ENCODE results near the gene TFB2M. TPM values are rescaled to one million over a fixed set of nuclear protein-coding genes. Genes with fewer than 3 reads are reported as not detected.
A peak's percentile ranks its signal among the peaks of the same experiment; 100 is the strongest.
"Not testable (repeated sequence)": the region's sequence is repeated elsewhere in the genome, so short reads cannot be mapped to it uniquely, and the experiment has no call there.

Gene TFB2M
- total RNA-seq, 1 experiment from 2014 or later: 26.3 TPM

- peak; percentile 28 for DNase-seq (ENCODE audit: low spot score)
These were observed 17.0 kb upstream of the TFB2M start for GRCh38 chr1:246583056-246583440.

- DNase-seq (ENCODE audit: low spot score): no peak
These were observed 16.4 kb upstream of the TFB2M start for GRCh38 chr1:246582301-246583055.

GRCh38 chr1:246580497-246581370 lies 14.7 kb upstream of the TFB2M start:
- DNase-seq (ENCODE audit: low spot score): no peak

- DNase-seq (ENCODE audit: low spot score): no peak
These were observed 13.8 kb upstream of the TFB2M start for GRCh38 chr1:246579818-246580217.

GRCh38 chr1:246577720-246578106 lies 11.7 kb upstream of the TFB2M start:
- no peak for DNase-seq (ENCODE audit: low spot score)

GRCh38 chr1:246577082-246577719 lies 11.1 kb upstream of the TFB2M start:
- no peak for DNase-seq (ENCODE audit: low spot score)

GRCh38 chr1:246576709-246577032 lies 10.6 kb upstream of the TFB2M start:
- no peak for DNase-seq (ENCODE audit: low spot score)

- DNase-seq (ENCODE audit: low spot score): no peak
These were observed 7.4 kb upstream of the TFB2M start for GRCh38 chr1:246573491-246573890.

GRCh38 chr1:246572785-246573184 lies 6.7 kb upstream of the TFB2M start:
- DNase-seq (ENCODE audit: low spot score): no peak

GRCh38 chr1:246571953-246572352 lies 5.9 kb upstream of the TFB2M start:
- no peak for DNase-seq (ENCODE audit: low spot score)

GRCh38 chr1:246571309-246571708 lies 5.2 kb upstream of the TFB2M start:
- not testable (repeated sequence) for DNase-seq (ENCODE audit: low spot score)

GRCh38 chr1:246569248-246570238 lies 3.5 kb upstream of the TFB2M start:
- no peak for DNase-seq (ENCODE audit: low spot score)

GRCh38 chr1:246567646-246568235 lies 1.7 kb upstream of the TFB2M start:
- DNase-seq (ENCODE audit: low spot score): no peak

GRCh38 chr1:246566813-246567645 lies 968 bp upstream of the TFB2M start:
- DNase-seq (ENCODE audit: low spot score): peak; percentile 19

GRCh38 chr1:246565751-246566127 lies 322 bp downstream of the TFB2M start:
- peak; percentile 6 for DNase-seq (ENCODE audit: low spot score)

GRCh38 chr1:246564839-246565750 lies 966 bp downstream of the TFB2M start:
- DNase-seq (ENCODE audit: low spot score): no peak

- DNase-seq (ENCODE audit: low spot score): not testable (repeated sequence)
These were observed 5.2 kb downstream of the TFB2M start for GRCh38 chr1:246560833-246561232.

GRCh38 chr1:246559310-246559709 lies 6.8 kb downstream of the TFB2M start:
- DNase-seq (ENCODE audit: low spot score): no peak

- DNase-seq (ENCODE audit: low spot score): no peak
These were observed 8.0 kb downstream of the TFB2M start for GRCh38 chr1:246558041-246558440.

All from H4 (cell line).